Measurements from ENCODE around the gene ITGA2B.
"Not testable (repeated sequence)": the region's sequence is repeated elsewhere in the genome, so short reads cannot be mapped to it uniquely, and the experiment has no call there.

Gene ITGA2B

DNA sequence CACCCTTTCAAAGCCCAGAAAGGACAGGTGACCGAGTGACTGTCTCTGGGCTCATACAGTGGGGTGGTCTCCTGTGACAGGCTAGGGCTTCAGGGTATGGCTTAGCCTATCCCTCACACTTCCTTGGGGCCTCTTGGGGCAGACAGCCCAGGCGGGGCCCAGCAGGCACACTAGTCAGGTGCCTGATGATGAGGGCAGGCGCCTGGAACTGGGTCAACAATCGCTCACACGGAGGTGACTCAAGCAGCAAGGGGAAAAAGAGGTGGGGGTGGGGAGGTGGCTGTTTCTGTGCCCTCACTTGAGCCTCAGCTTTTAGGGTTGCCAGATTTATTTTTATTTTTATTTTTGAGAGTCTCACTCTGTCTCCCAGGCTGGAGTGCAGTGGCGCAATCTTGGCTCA lies 50.7 kb downstream of the ITGA2B start:
- H3K36me3 Mint-ChIP-seq, result no peaks in the 10 kb centered on the region
- no peak overlapping the region for H3K4me3 Mint-ChIP-seq
- H3K27ac Mint-ChIP-seq, result peak overlapping the region; percentile 23
- H3K4me1 Mint-ChIP-seq, result no peaks in the 10 kb centered on the region
- H3K9me3 Mint-ChIP-seq, result no peaks in the 10 kb centered on the region
- no peaks in the 10 kb centered on the region for H3K27me3 Mint-ChIP-seq

DNA sequence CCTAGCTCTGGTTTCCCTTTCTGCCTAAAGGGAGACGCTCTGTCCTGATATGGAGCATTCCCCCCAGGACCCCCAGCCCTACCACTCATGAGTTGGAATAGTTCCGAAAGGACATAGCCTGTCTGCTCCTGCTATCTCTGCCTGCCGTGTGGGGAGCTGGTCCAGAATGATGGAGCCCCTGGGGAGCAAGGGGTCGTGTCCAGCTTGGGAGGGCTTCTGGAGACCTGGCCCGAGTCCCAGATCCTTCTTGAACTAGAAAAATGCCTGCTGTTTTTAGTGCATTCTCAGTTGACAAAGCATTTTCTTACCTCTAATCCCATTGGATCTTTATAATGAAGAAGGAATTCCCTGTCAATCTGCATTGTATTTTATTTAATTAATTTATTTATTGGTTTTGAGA lies 53.5 kb downstream of the ITGA2B start:
- no peaks in the 10 kb centered on the region for H3K9me3 Mint-ChIP-seq
- no peaks in the 10 kb centered on the region for H3K27me3 Mint-ChIP-seq
- H3K27ac Mint-ChIP-seq, result no peak overlapping the region
- no peaks in the 10 kb centered on the region for H3K36me3 Mint-ChIP-seq
- H3K4me3 Mint-ChIP-seq, result no peak overlapping the region
- peaks cover 5% of the 10 kb centered on the region for H3K4me1 Mint-ChIP-seq

DNA sequence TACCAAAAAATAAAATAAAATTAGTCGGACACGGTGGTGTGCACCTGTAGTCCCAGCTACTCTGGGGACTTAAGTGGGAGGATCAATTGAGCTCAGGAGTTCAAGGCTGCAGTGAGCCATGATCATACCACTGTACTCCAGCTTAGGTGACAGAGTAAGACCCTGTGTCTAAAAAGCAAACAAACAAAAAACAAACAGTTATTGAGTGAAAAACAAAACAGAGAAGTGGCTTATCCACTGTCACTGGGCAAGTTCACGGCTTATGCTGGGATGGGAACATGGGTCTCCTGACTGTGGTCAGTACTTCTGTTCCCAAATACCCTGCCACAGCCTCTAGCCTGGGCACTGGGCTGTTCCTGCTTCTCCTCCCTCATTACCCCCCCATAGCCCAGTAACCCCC lies 53.9 kb downstream of the ITGA2B start:
- peaks cover 5% of the 10 kb centered on the region for H3K4me1 Mint-ChIP-seq
- H3K27me3 Mint-ChIP-seq, result no peaks in the 10 kb centered on the region
- H3K27ac Mint-ChIP-seq, result no peak overlapping the region
- H3K36me3 Mint-ChIP-seq, result no peaks in the 10 kb centered on the region
- no peaks in the 10 kb centered on the region for H3K9me3 Mint-ChIP-seq
- H3K4me3 Mint-ChIP-seq, result no peak overlapping the region

DNA sequence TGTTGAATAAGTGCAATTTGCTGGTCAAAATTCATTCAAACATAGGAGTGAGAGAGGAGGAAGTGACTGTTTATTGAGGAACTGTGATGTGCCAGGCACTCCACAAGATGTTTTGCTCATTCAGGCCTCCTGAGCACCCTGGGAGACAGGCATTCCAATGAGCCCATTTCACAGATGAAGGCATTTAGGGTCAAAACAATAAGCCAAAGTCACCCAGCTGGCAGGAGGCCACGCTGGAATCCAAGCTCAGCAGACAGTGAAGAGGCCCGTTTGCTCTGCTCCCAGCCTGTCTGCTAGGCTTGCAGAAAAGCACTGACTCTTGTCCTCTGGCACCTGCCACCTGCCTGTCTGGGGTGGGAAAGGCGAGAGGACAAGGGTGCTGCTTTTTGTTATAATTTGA lies 54.7 kb downstream of the ITGA2B start:
- H3K36me3 Mint-ChIP-seq, result no peaks in the 10 kb centered on the region
- no peak overlapping the region for H3K4me3 Mint-ChIP-seq
- H3K4me1 Mint-ChIP-seq, result peaks cover 5% of the 10 kb centered on the region
- no peaks in the 10 kb centered on the region for H3K9me3 Mint-ChIP-seq
- H3K27me3 Mint-ChIP-seq, result no peaks in the 10 kb centered on the region
- H3K27ac Mint-ChIP-seq, result no peak overlapping the region

DNA sequence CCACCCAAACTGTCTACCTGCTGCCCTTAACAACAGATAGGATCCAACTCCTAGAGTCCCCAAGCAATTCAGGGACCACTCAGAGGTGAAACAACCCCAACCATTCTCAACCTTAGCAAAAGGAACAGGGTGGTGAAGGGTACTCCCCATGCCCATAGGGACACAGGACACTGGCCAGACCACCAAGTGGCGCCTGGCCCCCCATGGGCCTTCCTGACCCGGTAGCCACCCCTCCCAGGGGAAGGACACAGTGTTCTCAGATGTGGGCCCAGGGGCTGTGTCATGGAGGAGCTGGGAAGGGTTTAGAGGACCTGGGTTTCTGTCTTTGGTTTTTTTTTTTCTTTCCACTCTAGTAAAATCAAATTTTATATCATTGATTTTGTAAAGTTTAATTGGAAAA lies 55.1 kb downstream of the ITGA2B start:
- peaks cover 5% of the 10 kb centered on the region for H3K4me1 Mint-ChIP-seq
- no peak overlapping the region for H3K4me3 Mint-ChIP-seq
- no peaks in the 10 kb centered on the region for H3K36me3 Mint-ChIP-seq
- H3K27ac Mint-ChIP-seq, result no peak overlapping the region
- no peaks in the 10 kb centered on the region for H3K9me3 Mint-ChIP-seq
- H3K27me3 Mint-ChIP-seq, result no peaks in the 10 kb centered on the region

DNA sequence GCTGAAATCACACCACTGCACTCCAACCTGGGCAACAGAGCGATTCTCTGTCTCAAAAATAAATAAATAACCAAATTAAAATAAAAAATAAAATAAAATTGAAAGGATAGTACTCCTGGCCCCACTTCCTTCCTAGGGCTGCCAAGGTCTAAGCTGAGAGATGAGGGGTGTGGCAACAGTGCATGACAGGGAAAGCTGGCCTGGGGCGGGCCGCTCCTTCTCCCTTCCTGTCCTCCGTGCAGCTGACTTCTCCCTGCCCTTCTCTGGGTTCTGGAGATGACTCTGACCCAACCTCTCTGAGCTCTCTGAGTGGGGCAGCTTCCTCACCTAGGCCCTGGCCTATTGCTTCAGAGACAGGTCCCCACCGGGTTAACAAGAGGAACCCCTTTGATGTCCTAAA lies 56.1 kb downstream of the ITGA2B start:
- Mint-ChIP-seq H3K4me3 (no peak overlapping the region), H3K27me3 (no peaks in the 10 kb centered on the region), H3K27ac (no peak overlapping the region), H3K9me3 (no peaks in the 10 kb centered on the region), H3K4me1 (peaks cover 5% of the 10 kb centered on the region), H3K36me3 (no peaks in the 10 kb centered on the region)

DNA sequence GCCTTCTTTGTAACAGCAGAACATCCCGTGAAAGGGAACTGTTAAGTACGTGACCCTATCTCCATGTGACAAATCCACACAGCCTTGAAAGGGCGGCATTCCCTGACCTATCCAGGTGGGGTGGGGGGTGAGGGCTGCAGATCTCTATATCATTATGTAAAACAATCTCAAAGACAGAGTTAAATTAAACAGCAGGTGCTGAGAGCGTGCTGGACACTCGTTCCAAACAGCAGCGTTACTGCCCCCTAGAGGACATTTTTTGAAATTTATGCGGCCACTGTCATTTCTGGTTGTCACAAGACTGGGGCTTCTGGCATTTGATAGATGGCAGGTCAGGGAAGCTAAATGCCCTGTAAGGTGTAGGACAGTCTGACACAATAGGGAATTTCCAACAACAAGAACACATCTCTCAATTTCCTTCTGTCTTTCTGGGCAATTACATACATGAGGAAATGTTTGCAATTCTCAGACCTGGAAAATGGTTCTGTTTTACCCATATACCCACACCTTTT lies 58.1 kb downstream of the ITGA2B start:
- peaks cover 15% of the 10 kb centered on the region for H3K4me1 Mint-ChIP-seq
- no peaks in the 10 kb centered on the region for H3K9me3 Mint-ChIP-seq
- no peaks in the 10 kb centered on the region for H3K27me3 Mint-ChIP-seq
- no peak overlapping the region for H3K27ac Mint-ChIP-seq
- no peak overlapping the region for H3K4me3 Mint-ChIP-seq
- H3K36me3 Mint-ChIP-seq, result no peaks in the 10 kb centered on the region

DNA sequence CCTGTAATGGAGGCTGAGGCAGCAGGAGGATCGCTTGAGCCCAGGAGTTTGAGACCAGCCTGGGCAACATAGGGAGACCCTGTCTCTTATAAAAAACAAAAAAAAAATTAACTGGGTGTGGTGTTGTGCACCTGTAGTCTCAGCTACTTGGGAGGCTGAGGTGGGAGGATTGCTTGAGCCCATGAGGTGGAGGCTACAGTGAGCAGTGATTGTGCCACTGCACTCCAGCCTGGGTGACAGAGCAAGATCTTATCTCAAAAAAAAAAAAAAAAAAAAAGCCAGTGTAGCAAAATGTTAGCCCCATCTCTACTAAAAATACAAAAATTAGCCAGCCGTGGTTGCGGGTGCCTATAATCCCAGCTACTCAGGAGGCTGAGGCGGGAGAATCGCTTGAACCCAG lies 59.2 kb downstream of the ITGA2B start:
- H3K9me3 Mint-ChIP-seq, H3K4me3 Mint-ChIP-seq, H3K27me3 Mint-ChIP-seq: not testable (repeated sequence)

DNA sequence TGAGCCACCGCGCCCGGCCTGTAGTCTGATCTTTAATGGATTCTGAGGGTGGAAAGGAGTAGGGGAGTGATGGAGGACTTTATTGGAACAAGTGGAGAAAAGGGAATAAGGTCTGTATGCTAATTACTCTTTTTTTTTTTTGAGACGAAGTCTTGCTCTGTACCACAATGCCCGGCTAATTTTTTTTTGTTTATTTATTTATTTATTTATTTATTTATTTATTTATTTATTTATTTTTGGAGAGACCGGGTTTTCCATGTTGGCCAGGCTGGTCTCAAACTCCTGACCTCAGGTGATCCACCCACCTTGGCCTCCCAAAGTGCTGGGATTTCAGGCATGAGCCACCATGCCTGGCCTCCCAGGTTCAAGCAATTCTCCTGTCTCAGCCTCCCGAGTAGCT lies 59.9 kb downstream of the ITGA2B start:
- H3K4me3 Mint-ChIP-seq, H3K27me3 Mint-ChIP-seq, H3K36me3 Mint-ChIP-seq, H3K27ac Mint-ChIP-seq, H3K9me3 Mint-ChIP-seq: not testable (repeated sequence)
- peaks cover 15% of the 10 kb centered on the region for H3K4me1 Mint-ChIP-seq

More for the DNA sequence above, 59.2 kb downstream of the ITGA2B start:
- H3K4me1 Mint-ChIP-seq, result peaks cover 15% of the 10 kb centered on the region
- not testable (repeated sequence) for H3K36me3 Mint-ChIP-seq, H3K27ac Mint-ChIP-seq

DNA sequence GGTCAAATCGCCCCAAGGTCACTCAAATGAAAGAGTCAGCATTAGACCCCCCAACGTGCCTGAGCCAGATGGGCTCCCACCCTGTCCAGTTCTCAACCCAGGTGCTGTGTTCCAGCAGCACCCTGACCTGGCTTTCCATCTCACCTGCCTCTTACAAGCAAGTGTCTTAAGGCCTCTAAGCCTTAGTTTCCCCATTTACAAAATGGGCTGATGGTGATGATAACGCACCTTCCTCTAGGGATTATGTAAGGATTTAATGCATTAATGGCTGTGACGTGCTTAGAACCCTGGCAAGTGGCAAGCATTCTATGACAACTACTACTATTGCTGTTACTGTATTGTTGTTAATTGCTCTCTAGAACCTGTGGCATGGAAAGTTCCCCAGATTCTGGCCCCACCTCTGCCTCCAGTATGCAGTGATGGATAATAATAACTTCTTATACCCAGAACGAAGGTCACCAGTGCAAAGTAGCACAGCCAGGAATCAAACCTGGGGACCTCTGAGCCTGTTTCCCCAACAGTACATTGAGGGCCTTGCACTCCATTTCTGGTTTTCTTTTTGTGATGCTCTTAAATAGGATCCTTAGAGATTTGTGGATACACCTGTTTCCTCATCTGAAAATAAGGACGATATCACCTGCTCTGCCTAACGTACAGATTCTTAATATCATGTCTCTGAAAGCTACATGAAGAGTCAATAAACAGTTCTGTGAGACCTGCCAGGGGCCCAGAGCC lies 61.6 kb downstream of the ITGA2B start:
- Mint-ChIP-seq H3K27me3 (no peaks in the 10 kb centered on the region), H3K4me1 (peaks cover 20% of the 10 kb centered on the region), H3K27ac (no peak overlapping the region), H3K4me3 (peak overlapping the region; percentile 19), H3K36me3 (no peaks in the 10 kb centered on the region), H3K9me3 (no peaks in the 10 kb centered on the region)

DNA sequence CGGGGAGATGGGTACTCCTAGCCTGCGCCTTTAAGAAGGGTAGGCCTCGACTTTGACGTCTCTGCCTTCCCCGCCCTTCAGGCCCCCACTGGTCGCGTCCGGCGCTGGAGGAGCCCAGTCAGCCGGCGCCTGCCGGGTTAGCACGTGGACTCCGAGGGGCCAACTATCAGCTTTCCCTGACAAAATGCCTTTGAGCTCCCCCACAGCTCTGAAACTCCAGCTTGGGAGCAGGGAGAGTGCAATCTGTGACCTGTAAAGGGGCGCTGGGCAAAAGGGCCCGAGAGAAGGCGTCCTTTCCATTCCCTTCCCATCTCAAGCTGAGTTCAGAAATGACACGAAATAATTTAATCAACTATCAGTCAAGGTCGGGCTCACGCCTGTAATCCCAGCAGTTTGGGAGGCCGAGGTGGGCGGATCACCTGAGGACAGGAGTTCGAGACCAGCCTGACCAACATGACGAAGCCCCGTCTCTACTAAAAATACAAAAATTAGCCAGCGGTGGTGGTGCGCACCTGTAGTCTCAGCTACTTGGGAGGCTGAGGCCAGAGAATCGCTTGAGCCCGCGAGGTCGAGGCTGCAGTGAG lies 62.5 kb downstream of the ITGA2B start:
- Mint-ChIP-seq H3K36me3 (no peaks in the 10 kb centered on the region), H3K4me1 (peaks cover 26% of the 10 kb centered on the region), H3K4me3 (peak overlapping the region; percentile 79), H3K27ac (peak overlapping the region; percentile 79), H3K9me3 (no peaks in the 10 kb centered on the region), H3K27me3 (no peaks in the 10 kb centered on the region)

DNA sequence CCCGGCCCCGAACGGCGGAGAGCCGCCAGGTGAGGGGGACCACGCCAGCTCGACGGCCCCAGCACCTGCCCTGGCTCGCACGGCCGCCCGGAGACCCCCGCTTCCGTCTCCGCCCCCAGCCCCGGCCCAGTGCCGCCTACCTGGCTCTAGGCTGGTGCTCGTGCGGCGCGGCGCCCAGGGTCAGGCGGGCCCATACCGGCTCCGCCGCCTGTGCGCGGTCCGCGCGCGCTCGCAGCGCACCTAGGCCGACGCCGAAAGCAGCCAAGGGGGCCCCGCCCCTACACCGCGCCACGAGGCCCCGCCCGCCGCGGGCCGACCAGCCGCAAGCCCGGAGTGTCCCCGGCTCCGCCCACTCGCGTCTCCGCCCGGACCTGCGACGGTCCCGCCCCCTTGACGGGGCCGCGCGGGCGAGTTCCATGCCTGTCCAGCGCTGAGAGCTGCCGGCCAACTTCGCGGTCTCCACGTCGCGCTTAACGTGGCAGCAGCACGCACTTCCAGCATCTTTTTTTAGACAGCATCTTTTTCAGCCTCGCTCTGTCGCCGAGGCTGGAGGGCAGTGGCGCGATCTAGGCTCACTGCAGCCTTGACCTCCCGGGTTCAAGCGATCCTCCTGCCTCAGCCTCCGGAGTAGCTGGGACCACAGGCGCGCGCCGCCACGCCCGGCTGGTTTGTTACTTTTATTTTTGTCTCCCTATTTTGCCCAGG lies 64.7 kb downstream of the ITGA2B start, which contains the start of gene SLC25A39:
Gene SLC25A39 (minus strand): TSS at position 253 of the 705 bp plus-strand sequence. CDS start 1,261 bp downstream, outside the sequence.
- Mint-ChIP-seq H3K9me3 (no peaks in the 10 kb centered on the region), H3K27me3 (no peaks in the 10 kb centered on the region), H3K4me3 (peak within 1 kb of the TSS; percentile 91), H3K27ac (peak within 1 kb of the TSS; percentile 91), H3K36me3 (no peaks in the 10 kb centered on the region), H3K4me1 (peaks cover 21% of the 10 kb centered on the region)

DNA sequence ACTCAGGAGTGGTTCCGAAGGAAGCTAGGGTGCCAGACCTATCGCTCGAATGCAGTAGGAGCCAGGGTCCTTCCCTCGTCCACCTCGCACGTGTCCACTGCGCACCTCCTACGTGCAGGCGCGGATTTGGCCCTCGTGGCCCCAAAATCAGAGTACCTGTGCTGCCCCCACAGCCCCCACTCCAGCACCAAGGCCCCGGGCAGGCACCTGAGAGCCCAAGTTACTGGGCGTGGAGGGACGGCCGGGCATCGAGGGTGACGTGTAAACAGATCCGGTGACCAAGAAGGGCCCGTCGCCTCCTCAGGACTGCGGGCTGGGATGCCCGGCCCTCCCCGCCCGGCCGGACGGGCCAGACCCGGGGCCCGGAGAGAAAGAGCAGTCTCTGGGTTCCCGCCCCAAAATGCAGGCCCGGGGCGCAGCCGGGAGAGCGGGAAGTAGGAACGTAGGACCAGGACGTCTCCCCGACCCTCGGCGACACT lies 65.3 kb downstream of the ITGA2B start:
- no peaks in the 10 kb centered on the region for H3K9me3 Mint-ChIP-seq
- H3K36me3 Mint-ChIP-seq, result peaks cover 3% of the 10 kb centered on the region
- H3K27me3 Mint-ChIP-seq, result no peaks in the 10 kb centered on the region
- H3K4me1 Mint-ChIP-seq, result peaks cover 21% of the 10 kb centered on the region
- H3K4me3 Mint-ChIP-seq, result peak overlapping the region; percentile 88
- peak overlapping the region; percentile 41 for H3K27ac Mint-ChIP-seq

DNA sequence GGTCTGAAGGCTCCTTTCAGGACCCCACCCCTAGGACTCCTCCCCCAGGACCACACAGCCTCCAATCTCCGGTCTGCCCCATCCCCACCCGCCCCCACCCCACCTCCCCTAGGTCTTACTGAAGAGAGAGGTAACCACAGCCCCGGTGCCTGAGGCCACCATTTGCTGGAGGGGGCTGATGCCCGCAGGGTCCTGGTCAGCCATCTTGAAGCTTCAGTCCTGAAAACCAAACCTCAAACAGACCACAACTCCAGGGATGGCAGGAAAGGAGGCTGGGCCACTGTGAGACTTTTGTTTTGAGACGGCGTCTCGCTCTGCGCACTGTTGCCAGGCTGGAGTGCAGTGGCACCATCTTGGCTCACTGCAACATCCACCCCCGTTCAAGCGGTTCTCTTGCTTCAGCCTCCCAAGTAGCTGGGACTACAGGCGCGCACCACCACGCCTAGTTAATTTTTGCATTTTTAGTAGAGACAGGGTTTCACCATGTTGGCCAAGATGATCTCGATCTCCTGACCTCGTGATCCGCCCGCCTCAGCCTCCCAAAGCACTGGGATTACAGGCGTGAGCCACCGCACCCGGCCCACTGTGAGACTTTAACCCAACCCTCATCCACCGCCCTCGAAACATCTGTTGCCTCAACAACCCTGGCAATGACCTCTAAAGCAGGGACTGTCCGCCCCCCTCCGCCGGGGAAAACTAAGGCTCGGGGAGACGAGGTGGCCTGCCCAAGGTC lies 65.9 kb downstream of the ITGA2B start:
- H3K36me3 Mint-ChIP-seq, result peaks cover 3% of the 10 kb centered on the region
- no peaks in the 10 kb centered on the region for H3K9me3 Mint-ChIP-seq
- H3K27ac Mint-ChIP-seq, result peak overlapping the region; percentile 41
- peaks cover 21% of the 10 kb centered on the region for H3K4me1 Mint-ChIP-seq
- H3K4me3 Mint-ChIP-seq, result peak overlapping the region; percentile 88
- H3K27me3 Mint-ChIP-seq, result no peaks in the 10 kb centered on the region

DNA sequence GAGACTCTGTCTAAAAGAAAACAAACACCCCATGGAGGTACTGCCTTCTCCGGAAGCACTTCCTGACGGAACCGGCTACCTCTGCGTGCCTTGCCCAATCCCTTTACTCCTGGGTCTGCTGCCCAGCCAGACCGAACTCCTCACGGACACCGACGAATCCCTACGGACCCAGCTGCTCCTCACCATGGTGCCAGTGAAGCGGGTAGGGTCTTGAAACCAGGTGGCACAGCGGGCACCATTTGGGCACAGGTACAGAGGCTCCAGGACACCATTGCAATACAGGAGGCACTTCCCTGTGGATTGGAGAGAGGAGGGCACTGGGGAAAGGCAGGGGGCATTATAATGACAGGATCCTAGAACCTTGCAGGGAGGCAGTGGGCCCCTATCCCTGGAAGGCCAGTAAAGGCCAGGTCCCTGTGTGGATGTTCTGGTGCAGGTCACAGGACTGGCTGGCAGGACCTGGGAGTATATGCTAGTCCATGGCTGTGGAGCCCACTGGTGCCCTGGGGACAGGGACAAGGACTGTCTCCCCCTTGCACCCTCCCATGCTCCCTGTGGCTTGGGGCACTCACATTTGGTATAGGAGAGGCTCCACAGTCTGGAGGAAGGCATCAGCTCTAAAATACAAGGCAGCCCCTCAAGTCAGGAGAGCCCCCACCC lies 67.1 kb downstream of the ITGA2B start:
- Mint-ChIP-seq H3K36me3 (peaks cover 3% of the 10 kb centered on the region), H3K27ac (no peak overlapping the region), H3K4me1 (peaks cover 14% of the 10 kb centered on the region), H3K27me3 (peaks cover 2% of the 10 kb centered on the region), H3K9me3 (no peaks in the 10 kb centered on the region), H3K4me3 (no peak overlapping the region)

All from activated naive CD4-positive, alpha-beta T cell treated with anti-CD3 and anti-CD28 coated beads, Interleukin-2, amount 50 U/mL, for 24 hours (primary cell).